Heart left ventricle (tissue), 13 donors: Measurements from ENCODE around the gene CELF2.

ENCODE experiments used
- CTCF ChIP-seq, 12 donors: fragments of 200-600 bp; sonication (generic) in 4 of 12; IDR thresholded peaks; one replicate each; pipeline versions ENCODE4 v1.5.0 to v1.8.0; 2018 to 2022; ENCODE audit warnings: antibody characterized with exemption in 12 of 12, mild to moderate bottlenecking in 5 of 12
- POLR2A ChIP-seq, 2 donors: fragments of 450-650 bp; IDR thresholded peaks; one replicate each; pipeline ENCODE4 v1.6.1; 2017; ENCODE audit warnings: antibody characterized with exemption in 2 of 2, mild to moderate bottlenecking in 2 of 2, moderate library complexity in 2 of 2
- donor health status: ischemic (EF 13 %, LVEDD 7.1; RV severe dilation, severe dysfunction).
- donor health status: DM: no; HTN: yes; CAD: no.
- donor health status: DM: no; HTN: no; CAD: no.
- donor health status: ischemic (EF 25% LVEDD 6.9; RV normal size, moderate dysfunction).
- donor health status: ischemic (EF 25% LVEDD 5.7; RV mildly dilated, moderate dysfunction).
- donor health status: ischemic (EF 35%, LVEDD 5.7; RV mildly dilated, moderate dysfunction).
- donor health status: nonischemic (EF 11% LVEDD 7.7; RV severe dilation, severe dysfunction).
- donor health status: DM: yes; HTN: yes; CAD: no.
- donor health status: PGD.
- donor health status: ischemic (EF 29% LVEDD 5.4; RV normal size, mild dysfunction).
- donor health status: nonischemic (EF 23%, LVEDD 6.1; RV moderate dilation, normal function).

- no peak for TF ChIP-seq POLR2A (IDR thresholded peaks at IDR 0.05)
- no peak for TF ChIP-seq CTCF (IDR thresholded peaks at IDR 0.05)
Measured at GRCh38 chr10:11331726-11332125, 314.1 kb downstream of the CELF2 start.
